Coronary artery (tissue), 2 donors: ENCODE measurements around the gene PCARE.

Experiments
- DNase-seq: peaks from one replicate; pipeline ENCODE4 v3.0.0-alpha.2; 2017; ENCODE audit warnings: low spot score
- H3K27ac ChIP-seq, 2 donors: fragments of 200-600 bp; sonication (generic); one replicate each; pipeline ENCODE4 v1.5.1; 2016 to 2019
- H3K4me3 ChIP-seq: fragments of 200-600 bp; sonication (generic); 2 replicates; pipeline ENCODE4 v1.5.1; 2016; ENCODE audit warnings: mild to moderate bottlenecking, moderate library complexity
- CTCF ChIP-seq: fragments of 200-600 bp; sonication (generic); IDR thresholded peaks from one replicate; pipeline ENCODE4 v1.5.1; 2019; ENCODE audit warnings: antibody characterized with exemption

The PCARE gene

GRCh38 chr2:29074411-29074810 is at the start of gene PCARE:
PCARE (minus strand) TSS chr2:29074523; CDS start chr2:29074261, 262 bp downstream.
- Histone ChIP-seq H3K4me3 (no peak within 1 kb of the TSS), H3K27ac (no peak within 1 kb of the TSS)
- TF ChIP-seq CTCF: no peak
- no peak for DNase-seq

- TF ChIP-seq CTCF: no peak
- H3K4me3 ChIP-seq: no peak overlapping the region
- DNase-seq: no peak
- H3K27ac ChIP-seq: no peak overlapping the region
These were observed 49.5 kb upstream of the PCARE start for GRCh38 chr2:29123617-29124349.

GRCh38 chr2:29120846-29121245 is 46.5 kb upstream of the PCARE start:
- DNase-seq: no peak
- no peak overlapping the region for H3K27ac ChIP-seq
- no peak overlapping the region for H3K4me3 ChIP-seq
- no peak for TF ChIP-seq CTCF

GRCh38 chr2:29119211-29119610 is 44.9 kb upstream of the PCARE start:
- H3K4me3 ChIP-seq: no peak overlapping the region
- DNase-seq: no peak
- no peak overlapping the region for H3K27ac ChIP-seq
- TF ChIP-seq CTCF: no peak

GRCh38 chr2:29117636-29118303 is 43.4 kb upstream of the PCARE start:
- TF ChIP-seq CTCF: no peak
- no peak overlapping the region for H3K27ac ChIP-seq
- H3K4me3 ChIP-seq: no peak overlapping the region

GRCh38 chr2:29115797-29116781 is 41.8 kb upstream of the PCARE start:
- DNase-seq: no peak
- H3K4me3 ChIP-seq: peak overlapping the region; percentile 90
- peak overlapping the region; percentile 91 to 94 for H3K27ac ChIP-seq
- no peak for TF ChIP-seq CTCF

More at GRCh38 chr2:29117636-29118303, 43.4 kb upstream of the PCARE start:
- DNase-seq: no peak
